Activated CD4-positive, alpha-beta T cell treated with anti-CD3 and anti-CD28 coated beads for 1 hour (primary cell): ENCODE results near the gene CHRFAM7A.
"Not testable (repeated sequence)": the region's sequence is repeated elsewhere in the genome, so short reads cannot be mapped to it uniquely, and the experiment has no call there.

ENCODE experiments used
- DNase-seq: peaks from one replicate; pipeline ENCODE4 v3.0.0-alpha.2; 2020

Gene CHRFAM7A

DNA sequence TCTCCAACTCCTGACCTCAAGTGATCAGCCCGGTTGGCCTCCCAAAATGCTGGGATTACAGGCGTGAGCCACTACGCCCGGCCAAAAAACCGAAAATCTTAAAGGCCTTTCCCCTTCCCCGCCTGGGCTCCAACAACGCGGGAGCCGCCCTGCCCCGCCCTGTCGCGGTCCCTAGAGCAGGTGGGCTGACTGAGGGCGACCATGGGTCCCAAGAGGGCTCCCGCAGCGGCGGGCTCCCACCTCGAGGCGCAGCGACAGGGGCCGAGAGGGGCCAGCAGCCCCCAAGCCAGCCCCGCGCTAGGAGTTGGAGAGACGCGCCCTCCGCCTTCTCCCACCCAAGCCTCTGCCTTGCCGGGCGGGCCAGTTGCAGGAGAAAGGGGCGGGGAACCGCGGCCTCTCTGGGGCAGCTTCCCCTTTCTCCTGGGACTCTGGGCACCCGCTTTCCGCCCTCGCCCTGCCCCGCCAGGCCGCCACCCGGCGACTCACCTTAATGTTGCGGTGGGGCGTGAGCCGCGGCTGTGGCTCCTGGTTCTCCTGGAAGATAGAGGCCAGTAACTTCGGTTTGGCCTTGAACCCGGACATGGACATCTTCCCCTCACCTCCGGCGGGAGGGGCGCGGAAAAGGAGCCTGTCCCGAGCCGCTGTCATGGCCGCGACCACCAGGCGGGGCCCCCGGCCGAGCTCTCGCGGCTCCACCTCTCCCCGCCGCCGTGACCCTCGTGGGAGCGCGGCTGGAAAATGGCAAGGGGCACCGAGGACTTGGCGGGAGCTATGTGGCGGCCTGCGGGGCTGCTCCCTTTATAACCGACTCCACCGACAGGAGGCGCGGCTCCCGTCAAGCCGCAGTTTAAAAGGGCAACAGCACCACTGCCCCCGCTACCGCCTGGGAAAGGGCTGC lies at the start of gene CHRFAM7A:
TSS of gene CHRFAM7A (minus strand) at position 775 of the 898 bp plus-strand sequence. CDS start 10,189 bp downstream, outside the sequence.
- DNase-seq: not testable (repeated sequence)

DNA sequence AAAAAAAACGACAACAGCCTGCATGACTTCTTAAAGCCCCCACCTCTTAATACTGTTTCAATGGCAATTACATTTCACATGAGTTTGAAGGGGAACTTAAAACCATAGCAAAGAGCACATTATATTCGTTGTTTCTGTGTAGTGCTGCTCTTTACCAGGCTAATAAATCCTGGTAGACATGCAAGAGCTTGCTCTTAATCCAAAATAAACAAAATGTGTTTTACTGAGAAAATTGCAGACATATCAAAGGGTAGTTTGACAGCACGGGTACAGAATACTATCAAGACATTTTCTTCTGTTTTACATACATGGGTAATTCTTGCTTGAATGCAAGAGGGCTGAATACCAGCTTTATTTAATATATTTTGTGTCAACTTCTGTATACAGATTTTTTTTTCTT lies 45.0 kb upstream of the CHRFAM7A start:
- DNase-seq: not testable (repeated sequence)

DNA sequence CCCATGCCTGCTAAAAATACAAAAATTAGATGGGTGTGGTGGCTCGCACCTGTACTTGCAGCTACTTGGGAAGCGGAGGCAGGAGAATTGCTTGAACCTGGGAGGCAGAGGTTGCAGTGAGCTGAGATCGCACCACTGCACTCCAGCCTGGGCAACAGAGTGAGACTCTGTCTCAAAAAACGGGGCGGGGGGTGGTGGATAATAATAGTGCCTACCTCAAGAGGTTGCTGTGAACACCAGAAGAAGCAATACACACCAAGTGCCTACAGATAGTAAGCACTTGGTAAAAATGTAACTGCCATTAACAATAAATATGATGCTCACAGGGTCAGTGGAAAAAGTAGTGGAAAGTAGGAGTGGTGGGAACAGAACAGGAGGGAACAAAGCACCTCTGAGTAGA lies 42.5 kb upstream of the CHRFAM7A start:
- DNase-seq: not testable (repeated sequence)

DNA sequence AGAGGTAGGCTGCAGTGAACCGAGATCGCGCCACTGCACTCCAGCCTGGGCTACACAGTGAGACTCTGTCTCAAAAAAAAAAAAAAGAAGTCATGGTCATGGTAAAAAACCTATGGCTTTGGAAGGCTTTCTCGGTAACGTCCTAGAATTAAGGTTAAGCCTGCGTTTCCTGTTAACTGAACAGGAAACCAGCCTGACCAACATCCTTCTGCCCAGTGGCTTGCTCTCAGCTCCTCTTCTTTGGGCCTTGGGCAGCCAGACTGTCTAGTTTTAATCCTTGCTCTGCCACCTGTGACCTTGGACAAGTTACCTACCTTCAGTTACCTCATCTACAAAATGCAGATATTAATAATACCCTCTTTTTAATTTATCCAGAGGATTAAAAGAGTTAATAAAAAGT lies 27.4 kb upstream of the CHRFAM7A start:
- not testable (repeated sequence) for DNase-seq

DNA sequence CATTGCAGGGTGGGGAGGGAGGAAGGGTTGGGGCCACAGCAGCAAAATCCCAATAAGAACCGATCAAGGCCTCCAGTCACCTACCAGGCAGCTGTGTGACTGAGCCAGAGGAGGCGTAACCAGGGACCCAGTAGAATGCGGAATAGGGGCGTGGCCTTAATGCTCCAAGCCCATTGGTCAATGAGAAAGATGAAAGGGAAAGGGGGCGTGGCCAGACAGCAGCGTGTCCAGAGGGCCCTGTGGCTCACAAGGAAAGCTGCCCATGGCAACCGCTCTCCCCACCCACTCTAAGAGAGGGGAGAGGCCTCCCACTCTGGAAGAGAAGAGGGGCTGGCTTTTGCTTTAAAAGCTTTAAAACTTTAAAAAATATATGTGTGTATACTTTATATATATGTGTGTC lies 20.8 kb upstream of the CHRFAM7A start, which contains the start of gene GOLGA8R:
TSS of gene GOLGA8R (minus strand) at position 101 of the 400 bp plus-strand sequence. CDS start at position 3, 98 bp downstream.
- DNase-seq: not testable (repeated sequence)

DNA sequence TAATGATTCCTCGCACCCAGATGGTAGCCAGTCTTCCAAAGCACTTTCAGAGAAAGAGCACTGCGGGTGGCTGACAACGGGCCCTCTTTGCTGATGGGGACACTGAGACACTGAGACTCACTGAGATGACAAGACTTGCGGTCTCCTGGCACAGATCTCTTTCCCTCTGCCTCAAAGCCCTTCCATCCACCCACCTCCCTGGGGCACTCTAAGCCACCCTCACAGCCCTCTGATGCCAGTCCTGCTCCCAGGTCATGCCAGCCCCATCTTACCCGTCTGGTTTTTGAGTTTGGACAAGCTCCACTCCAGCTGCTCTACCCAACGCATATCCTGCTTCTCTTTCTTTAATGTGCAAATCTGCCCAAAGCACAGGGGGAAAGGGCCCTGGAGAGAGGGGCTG lies 14.3 kb upstream of the CHRFAM7A start:
- DNase-seq: not testable (repeated sequence)

DNA sequence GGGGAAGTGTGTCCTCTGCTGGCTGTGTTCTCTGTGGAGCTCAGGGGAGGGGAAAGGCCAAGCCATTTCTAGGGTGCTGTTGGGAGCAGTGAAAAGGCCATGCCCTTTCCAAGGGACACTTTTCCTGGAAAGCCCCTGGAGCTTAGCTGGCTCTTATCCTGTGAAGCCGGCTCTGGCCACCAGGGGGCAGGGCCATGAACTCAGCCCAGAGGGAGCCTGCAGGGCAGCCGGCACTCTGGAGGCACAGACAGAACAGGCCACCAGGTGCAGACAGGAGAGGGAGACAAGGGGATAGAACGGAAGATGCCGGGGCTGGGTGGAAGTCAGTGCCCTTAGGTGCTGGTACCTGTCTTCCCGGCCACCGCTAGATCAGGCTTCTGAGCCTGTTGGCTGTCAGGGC lies 5.6 kb upstream of the CHRFAM7A start:
- DNase-seq: peak; percentile 19

DNA sequence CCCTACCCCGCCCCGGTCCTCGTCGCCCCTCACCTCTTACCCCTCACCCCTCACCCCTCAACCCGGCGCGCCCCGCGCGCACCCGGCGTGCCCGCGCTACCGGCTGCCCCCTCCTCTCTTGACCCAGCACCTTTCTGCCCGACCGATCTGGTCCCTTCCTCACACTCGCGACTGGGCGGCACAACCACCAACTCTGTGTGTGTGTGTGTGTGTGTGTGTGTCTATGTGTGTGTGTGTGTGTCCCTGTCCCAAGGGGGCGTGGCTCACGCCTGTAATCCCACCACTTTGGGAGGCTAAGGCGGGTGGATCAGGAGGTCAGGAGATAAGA lies 288 bp upstream of the CHRFAM7A start:
- DNase-seq: not testable (repeated sequence)

DNA sequence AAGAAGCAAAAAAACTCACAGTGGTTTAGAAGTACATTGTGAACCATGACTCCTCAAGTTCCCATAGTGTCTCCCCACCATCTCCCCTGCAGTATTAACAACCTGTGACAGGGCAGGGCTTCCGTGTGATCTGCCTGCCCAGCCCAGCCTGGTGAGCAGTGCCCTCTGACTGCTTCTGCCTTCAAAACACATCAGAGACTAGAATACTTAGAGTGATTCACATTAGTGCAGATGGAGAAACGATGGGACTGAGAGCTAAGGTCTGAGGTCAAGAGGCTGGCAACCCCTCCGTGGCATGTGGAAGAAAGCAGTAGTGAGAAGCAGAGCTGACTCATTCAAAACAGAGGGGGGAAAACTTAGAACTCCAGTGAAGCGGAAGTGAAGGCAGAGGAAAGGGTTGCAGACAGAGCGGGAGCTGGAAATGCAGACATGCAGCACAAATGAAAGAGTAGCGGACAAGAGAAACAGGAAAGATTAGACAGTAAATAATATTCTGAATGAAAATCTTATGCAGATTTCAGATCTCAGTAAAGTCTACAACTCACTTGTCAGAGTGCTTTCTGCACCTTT lies 6.9 kb downstream of the CHRFAM7A start:
- not testable (repeated sequence) for DNase-seq

DNA sequence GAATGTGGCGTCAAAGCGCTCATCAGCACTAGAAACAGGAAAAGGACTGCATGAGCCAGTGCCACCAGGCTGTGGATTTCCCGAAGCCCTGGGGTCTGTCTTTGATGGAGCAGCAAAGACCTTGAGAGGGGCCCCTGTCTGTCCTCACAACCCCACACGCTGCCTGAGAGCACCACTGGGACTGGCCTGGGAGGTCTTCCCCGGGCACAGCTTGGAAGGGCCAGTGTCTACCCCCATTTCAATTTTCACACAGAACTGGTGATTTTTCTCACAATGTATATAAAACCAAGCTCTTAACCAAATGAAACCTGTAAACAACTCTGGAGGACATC lies 16.3 kb downstream of the CHRFAM7A start:
- DNase-seq: not testable (repeated sequence)

DNA sequence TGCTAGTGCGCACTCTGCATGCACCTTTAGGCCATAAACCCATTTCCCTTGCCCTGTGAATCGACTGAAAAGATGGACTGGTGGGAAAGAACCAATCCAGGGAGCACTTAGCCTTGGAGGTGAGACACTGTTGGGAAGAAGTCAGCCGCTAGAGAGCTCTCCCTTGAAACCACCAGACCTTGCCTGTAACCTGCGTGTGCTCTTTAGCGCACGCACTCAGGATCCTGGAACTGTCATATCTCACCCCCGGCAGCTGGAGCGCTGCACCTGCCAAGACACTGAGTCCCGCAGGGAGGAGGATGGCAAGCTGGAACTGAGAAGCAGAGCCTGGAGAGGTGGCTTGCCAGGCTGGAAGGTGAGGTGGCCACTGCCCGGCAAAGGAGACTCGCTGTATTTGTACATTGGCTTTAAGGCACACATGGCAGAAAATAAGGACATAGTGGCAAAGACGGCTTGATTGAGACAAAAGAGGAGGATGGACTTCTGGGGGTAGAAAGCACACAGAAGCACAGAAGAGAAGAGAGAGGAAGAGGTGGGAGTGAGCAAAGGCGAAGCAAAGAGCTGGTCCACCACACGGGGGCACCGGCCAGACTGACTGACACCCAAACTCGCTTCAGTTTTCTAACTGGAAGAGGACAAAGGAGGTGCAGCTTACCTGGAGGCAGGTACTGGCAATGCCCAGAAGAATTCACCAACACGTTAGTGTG lies 16.8 kb downstream of the CHRFAM7A start:
- not testable (repeated sequence) for DNase-seq

DNA sequence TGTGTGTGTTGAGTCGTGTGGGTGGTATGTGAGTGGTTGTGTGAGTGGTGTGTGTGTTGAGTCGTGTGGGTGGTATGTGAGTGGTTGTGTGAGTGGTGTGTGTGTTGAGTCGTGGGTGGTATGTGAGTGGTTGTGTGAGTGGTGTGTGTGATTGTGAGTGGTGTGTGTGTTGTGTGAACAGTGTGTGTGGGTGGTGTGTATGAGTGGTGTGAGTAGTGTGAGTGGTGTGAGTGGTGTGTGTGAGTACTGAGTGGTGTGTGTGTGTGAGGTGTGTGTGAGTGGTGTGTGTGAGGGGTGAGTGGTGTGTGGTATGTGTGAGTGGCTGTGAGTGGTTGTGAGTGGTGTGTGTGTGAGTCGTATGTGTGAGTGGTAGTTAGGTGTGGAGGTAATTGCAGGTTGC lies 17.5 kb downstream of the CHRFAM7A start:
- not testable (repeated sequence) for DNase-seq

DNA sequence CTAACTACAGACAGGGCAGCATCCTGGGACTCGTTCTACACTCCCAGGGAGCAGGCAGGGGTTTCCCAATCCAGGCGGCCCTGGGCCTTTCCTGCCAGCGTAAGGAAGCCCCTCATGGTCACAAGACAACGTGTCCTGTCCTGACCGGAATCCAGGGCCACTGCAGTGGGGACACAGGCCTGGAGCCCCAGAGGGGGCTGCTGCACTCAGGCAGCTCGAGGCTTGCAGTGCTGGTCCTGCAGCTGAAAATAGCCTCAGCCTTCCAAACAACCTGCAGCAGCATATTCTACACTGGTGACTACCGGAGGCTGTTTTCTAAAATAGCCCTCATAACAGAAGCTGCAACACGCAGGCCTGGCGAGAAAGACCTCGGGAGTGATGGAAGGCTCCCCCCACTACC lies 18.5 kb downstream of the CHRFAM7A start:
- DNase-seq: not testable (repeated sequence)

DNA sequence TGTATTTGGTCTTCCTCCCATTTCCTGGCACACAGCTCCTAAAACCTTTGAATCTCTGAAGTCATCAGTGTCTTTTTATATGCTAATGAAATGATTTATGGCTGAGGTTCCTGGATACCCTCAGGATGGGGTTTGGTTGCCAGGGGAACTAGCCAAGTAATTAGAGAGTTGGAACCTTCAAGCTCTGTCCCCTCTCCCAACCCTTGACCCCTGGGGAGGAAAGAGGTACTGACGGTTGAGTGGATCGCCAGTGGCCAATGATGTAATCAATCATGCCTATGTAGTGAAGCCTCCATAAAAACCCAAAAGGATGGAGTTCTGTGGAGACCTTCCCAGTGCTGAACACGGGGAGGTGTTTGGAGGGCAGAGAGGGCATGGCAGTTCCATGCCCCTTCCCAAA lies 25.1 kb downstream of the CHRFAM7A start:
- not testable (repeated sequence) for DNase-seq

DNA sequence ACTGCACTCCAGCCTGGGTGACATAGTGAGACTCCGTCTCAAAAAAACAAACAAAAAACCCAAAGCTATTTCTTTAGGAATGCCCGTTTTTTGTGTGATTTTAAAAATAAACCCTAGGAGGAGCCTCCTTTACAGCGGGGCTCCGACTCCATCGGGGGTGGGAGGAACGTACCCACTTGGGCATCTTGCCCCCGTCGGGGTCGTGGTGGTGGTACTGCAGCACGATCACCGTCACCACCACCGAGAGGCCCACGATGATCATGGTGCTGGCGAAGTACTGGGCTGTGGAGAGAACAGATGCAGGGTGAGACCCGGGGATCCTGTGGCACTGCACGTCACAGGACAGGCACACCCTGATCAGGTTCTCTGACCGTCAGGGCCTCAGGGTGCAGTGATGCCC lies 26.1 kb downstream of the CHRFAM7A start:
- DNase-seq: not testable (repeated sequence)

DNA sequence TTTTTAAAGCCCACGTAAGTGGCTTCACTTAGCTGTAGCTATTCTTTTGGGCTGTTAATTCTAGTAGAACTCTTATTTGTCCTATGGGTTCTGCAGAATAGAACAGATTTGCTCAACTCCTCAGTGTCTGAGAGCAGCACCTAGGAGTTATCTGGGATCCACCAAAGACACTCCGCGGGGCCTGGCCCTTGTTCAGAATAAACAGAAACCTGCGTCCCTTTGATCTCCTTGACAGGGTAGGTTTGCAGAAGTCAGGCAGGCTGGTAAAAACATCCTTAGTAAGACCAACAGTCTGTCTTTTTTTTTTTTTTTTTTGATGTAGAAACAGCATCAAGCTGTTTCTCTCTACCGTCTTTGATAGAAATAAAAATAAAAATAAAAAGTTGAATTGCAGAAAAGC lies 31.9 kb downstream of the CHRFAM7A start:
- DNase-seq: not testable (repeated sequence)

DNA sequence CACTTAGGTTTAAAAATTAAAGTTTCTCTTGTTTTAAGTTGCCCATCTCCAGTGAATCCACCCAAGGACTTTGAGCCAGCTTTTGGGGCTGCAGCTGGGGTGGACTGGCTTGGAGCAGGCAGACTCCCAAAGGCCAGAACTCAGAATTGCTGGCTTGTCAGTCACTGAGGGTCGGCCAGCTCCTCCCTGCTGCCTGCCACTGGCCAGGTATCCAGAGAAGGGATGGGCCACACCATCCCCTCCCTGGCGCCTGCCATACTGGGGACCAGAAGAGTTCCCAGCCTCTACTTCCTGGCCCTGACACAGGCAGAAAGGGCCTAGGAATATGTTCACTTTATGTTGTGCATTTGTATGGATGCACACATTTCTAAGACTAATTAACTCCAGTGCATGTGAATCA lies 32.4 kb downstream of the CHRFAM7A start:
- DNase-seq: not testable (repeated sequence)

DNA sequence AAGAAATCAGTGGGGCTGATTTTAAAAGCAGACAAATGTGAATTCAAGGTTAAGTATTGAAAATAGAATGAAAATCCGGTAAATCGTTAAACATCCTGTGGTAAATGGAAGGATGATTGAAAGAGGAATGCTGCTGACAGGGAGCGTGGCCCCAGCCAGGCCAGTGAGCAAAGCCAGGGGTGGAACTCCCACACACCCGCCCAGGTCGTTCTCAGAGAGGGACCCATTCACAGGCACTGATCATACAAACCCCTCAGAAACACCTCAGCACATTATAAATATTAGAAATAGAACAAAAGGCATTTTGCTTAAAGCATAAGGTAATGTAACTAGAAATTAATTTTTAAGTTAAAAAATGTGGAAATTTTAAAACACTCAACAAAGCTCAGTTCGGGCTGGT lies 38.3 kb downstream of the CHRFAM7A start:
- not testable (repeated sequence) for DNase-seq

DNA sequence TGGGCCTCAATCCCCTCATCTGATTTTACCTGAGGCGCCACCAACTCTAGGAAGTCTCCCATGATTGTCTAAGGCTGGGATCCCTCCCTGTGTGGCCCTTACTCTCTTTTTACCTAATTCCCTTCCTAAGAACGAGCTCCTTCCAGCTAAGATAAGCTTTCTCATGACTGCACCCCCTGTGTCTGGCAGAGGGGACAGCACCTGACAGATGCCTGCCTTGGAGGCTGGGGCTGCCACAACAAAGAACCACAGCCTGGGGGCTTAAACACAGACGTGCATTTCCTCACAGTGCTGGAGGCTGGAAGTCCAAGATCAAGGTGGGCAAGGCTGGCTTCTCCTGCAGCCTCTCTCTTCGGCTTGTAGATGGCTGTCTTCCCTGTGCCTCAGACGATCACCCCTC lies 43.5 kb downstream of the CHRFAM7A start:
- DNase-seq: not testable (repeated sequence)

DNA sequence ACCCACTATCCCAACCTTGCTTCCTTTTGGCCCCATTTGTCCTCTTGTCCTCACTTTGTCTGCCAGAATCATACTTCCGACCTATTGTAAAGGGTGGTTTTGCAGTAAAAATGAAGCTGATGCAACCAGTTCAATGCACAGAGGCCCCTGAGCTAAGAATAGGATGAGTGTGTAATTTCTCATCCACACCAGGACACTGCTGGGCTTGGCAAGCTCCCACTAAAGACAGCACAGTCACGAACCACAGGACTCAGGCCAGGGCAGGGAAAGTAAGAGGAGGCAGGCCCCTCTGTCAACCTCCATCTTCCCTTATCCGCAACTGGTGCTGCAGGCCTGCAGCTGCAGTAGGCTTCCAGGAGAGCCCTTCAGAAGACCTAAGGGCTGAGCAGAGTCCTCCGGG lies 56.8 kb downstream of the CHRFAM7A start:
- not testable (repeated sequence) for DNase-seq

DNA sequence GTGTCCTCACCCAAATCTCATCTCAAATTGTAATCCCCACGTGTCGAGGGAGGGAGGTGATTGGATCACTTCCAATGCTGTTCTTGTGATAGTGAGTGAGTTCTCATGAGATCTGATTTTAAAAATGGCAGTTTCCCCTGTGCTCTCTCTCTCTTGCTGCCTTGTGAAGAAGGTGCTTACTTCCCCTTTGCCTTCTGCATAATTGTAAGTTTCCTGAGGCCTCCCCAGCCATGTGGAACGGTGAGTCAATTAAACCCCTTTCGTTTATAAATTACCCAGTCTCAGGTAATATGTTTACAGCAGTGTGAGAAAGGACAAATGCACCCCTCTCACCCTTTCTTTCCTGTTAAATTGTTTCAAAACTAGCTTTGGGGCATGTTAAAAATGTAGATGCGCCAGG lies 59.2 kb downstream of the CHRFAM7A start:
- not testable (repeated sequence) for DNase-seq

DNA sequence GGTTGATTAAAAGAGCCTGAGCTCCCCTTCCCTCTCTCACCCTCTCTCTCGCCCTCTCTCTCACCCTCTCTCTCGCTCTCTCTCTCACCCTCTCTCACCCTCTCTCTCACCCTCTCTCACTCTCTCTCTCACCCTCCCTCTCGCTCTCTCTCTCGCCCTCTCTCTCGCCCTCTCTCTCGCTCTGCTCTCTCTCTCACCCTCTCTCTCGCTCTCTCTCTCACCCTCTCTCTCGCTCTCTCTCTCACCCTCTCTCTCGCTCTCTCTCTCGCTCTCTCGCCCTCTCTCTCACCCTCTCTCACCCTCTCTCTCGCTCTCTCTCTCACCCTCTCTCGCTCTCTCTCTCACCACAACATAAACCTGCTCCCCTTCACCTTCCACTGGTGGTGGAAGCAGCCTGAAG lies 67.2 kb downstream of the CHRFAM7A start:
- DNase-seq: not testable (repeated sequence)

DNA sequence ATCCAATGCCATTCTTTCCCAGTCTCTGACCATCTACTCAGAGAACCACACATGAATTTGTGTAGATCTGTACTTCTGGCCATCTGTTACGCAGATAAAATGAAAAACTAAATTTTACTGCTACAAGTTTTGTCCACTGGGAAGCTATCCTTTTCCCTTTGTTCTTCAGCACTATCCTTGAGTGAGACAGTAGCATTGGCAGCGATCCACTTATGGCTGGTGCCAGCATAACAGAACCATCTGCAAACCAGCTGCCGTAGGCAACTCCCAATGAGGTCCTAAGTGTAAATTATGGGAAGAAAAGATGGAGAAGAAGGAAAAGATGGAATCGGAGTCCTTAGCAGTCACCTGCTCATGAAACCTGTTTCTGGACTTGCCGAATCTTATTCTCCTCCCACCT lies 72.3 kb downstream of the CHRFAM7A start:
- DNase-seq: not testable (repeated sequence)

DNA sequence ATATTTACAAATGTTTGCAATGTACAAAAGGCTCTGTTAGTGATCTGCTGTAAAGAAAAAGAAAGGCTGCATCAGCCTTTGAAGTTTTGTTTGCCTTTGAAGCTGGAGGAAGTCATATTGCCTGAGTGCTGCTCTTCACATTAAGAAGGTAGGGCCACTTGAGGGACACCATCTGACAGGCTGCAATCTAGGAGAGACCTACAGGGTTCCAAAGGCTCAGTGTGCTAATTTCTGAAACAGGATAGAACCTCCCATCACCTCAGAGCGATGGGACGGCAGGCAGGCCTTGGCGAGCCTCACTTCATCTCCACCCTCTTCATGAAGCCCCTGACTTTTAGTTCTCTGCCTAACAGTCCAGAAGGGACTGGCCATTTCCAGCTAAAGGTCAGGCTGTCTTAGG lies 77.6 kb downstream of the CHRFAM7A start:
- DNase-seq: not testable (repeated sequence)
